Measurements from ENCODE around the gene OCA2.

The OCA2 gene

GRCh38 chr15:27906802-27907201 is 192.3 kb downstream of the OCA2 start:
- Histone ChIP-seq H3K9ac (ENCODE audit: low read length) (no peak overlapping the region), H3K9me3 (ENCODE audit: insufficient read depth, low read length) (no peaks in the 10 kb centered on the region), H3K79me2 (ENCODE audit: insufficient read depth, low read length) (no peaks in the 10 kb centered on the region), H2AFZ (ENCODE audit: low read depth, low read length, severe bottlenecking) (no peak overlapping the region), H3K27ac (ENCODE audit: low read depth, low read length) (no peak overlapping the region), H3F3A (ENCODE audit: insufficient read depth) (no peaks in the 10 kb centered on the region), H3K9me2 (replicated peaks; ENCODE audit: insufficient read depth, low read length) (no peaks in the 10 kb centered on the region), H3K27me3 (ENCODE audit: low read length) (no peaks in the 10 kb centered on the region), H3K4me3 (ENCODE audit: insufficient read depth, low read length, poor library complexity, severe bottlenecking) (no peak overlapping the region), H3K36me3 (ENCODE audit: low read length) (no peaks in the 10 kb centered on the region), H4K20me1 (ENCODE audit: low read depth, low read length) (no peaks in the 10 kb centered on the region), H3K4me2 (ENCODE audit: low read depth, low read length, poor library complexity, severe bottlenecking) (no peak overlapping the region)
- TF ChIP-seq EZH2phosphoT487 (conservative IDR thresholded peaks at IDR 0.05; ENCODE audit: low read length) = no peak
- TF ChIP-seq CTCF (IDR thresholded peaks at IDR 0.05; ENCODE audit: insufficient read depth, low read length, poor library complexity, severe bottlenecking) = no peak

GRCh38 chr15:27903405-27903804 is 195.7 kb downstream of the OCA2 start:
- Histone ChIP-seq H3K9ac (ENCODE audit: low read length) (no peak overlapping the region), H3K36me3 (ENCODE audit: low read length) (no peaks in the 10 kb centered on the region), H2AFZ (ENCODE audit: low read depth, low read length, severe bottlenecking) (no peak overlapping the region), H4K20me1 (ENCODE audit: low read depth, low read length) (no peaks in the 10 kb centered on the region), H3K9me2 (replicated peaks; ENCODE audit: insufficient read depth, low read length) (no peaks in the 10 kb centered on the region), H3K4me2 (ENCODE audit: low read depth, low read length, poor library complexity, severe bottlenecking) (no peak overlapping the region), H3K9me3 (ENCODE audit: insufficient read depth, low read length) (no peaks in the 10 kb centered on the region), H3F3A (ENCODE audit: insufficient read depth) (no peaks in the 10 kb centered on the region), H3K4me3 (ENCODE audit: insufficient read depth, low read length, poor library complexity, severe bottlenecking) (no peak overlapping the region), H3K27ac (ENCODE audit: low read depth, low read length) (no peak overlapping the region), H3K79me2 (ENCODE audit: insufficient read depth, low read length) (no peaks in the 10 kb centered on the region), H3K27me3 (ENCODE audit: low read length) (no peaks in the 10 kb centered on the region)
- TF ChIP-seq EZH2phosphoT487 (conservative IDR thresholded peaks at IDR 0.05; ENCODE audit: low read length) (no peak), CTCF (IDR thresholded peaks at IDR 0.05; ENCODE audit: insufficient read depth, low read length, poor library complexity, severe bottlenecking) (no peak)

- TF ChIP-seq CTCF (IDR thresholded peaks at IDR 0.05; ENCODE audit: insufficient read depth, low read length, poor library complexity, severe bottlenecking) (no peak), EZH2phosphoT487 (conservative IDR thresholded peaks at IDR 0.05; ENCODE audit: low read length) (no peak)
- no peaks in the 10 kb centered on the region for H3K27me3 ChIP-seq (ENCODE audit: low read length)
Observed at GRCh38 chr15:27902680-27903385, 196.3 kb downstream of the OCA2 start.

More at GRCh38 chr15:27902680-27903385, 196.3 kb downstream of the OCA2 start:
- Histone ChIP-seq H3K9me2 (replicated peaks; ENCODE audit: insufficient read depth, low read length) (no peaks in the 10 kb centered on the region), H3K9ac (ENCODE audit: low read length) (no peak overlapping the region), H3K79me2 (ENCODE audit: insufficient read depth, low read length) (no peaks in the 10 kb centered on the region), H3F3A (ENCODE audit: insufficient read depth) (no peaks in the 10 kb centered on the region), H3K36me3 (ENCODE audit: low read length) (no peaks in the 10 kb centered on the region), H4K20me1 (ENCODE audit: low read depth, low read length) (no peaks in the 10 kb centered on the region), H3K9me3 (ENCODE audit: insufficient read depth, low read length) (no peaks in the 10 kb centered on the region), H2AFZ (ENCODE audit: low read depth, low read length, severe bottlenecking) (no peak overlapping the region), H3K4me3 (ENCODE audit: insufficient read depth, low read length, poor library complexity, severe bottlenecking) (no peak overlapping the region), H3K27ac (ENCODE audit: low read depth, low read length) (no peak overlapping the region), H3K4me2 (ENCODE audit: low read depth, low read length, poor library complexity, severe bottlenecking) (no peak overlapping the region)
